Measurements from ENCODE around the gene MRPS18B. TPM values are rescaled to one million over a fixed set of nuclear protein-coding genes. Genes with fewer than 3 reads are reported as not detected.

MRPS18B gene
- total RNA-seq, 1 experiment from 2014 or later, result 112 TPM

DNA sequence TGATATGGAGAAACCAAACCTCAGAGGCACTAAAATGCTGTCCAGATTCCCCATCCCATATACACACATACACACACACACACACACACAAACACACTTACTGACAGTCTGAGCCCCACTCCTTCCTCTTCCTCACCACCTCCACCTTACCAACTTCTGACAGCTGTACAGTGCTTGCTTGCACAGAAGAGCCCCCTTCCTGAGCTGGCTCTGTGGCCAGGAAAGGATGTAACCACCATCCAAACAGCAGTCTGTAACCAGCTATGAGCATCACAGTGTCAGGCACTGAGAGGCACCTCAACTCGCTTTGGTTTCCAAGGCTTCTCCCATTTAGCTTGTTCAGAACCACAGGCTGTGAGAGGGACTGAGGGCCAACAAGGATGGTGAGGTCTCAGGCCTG lies 23.4 kb downstream of the MRPS18B start:
- intact Hi-C loops (cut with micrococcal nuclease), result no loop called here
- Histone ChIP-seq H3K9ac (ENCODE audit: low read length) (no peak overlapping the region), H3K79me2 (ENCODE audit: insufficient read depth, low read length) (no peaks in the 10 kb centered on the region), H3K4me2 (ENCODE audit: low read length) (no peak overlapping the region), H3K9me2 (ENCODE audit: insufficient read depth) (no peaks in the 10 kb centered on the region), H3K4me3 (replicated peaks in 1 of 2; ENCODE audit: low read depth in 1 of 2, low read length in 2 of 2) (no peak overlapping the region), H3K27me3 (ENCODE audit: insufficient read depth, low read length) (no peaks in the 10 kb centered on the region), H2AFZ (ENCODE audit: low read depth, low read length, poor library complexity, severe bottlenecking) (no peak overlapping the region), H3K9me3 (ENCODE audit: control insufficient read depth in 1 of 2, insufficient read depth in 1 of 2, low read depth in 1 of 2, low read length in 2 of 2) (no peaks in the 10 kb centered on the region), H3K4me1 (ENCODE audit: control insufficient read depth in 1 of 2, insufficient read depth in 2 of 2, low read length in 2 of 2) (peaks cover under 1 to 2% of the 10 kb centered on the region in 2 experiments; a peak in 3 of 4 replicates), H3K27ac (ENCODE audit: low read depth, low read length) (no peak overlapping the region), H3K36me3 (ENCODE audit: control insufficient read depth in 1 of 2, insufficient read depth in 2 of 2, low read length in 2 of 2) (peaks cover 13 to 16% of the 10 kb centered on the region in 2 experiments; a peak in 3 of 4 replicates), H4K20me1 (ENCODE audit: insufficient read depth) (no peaks in the 10 kb centered on the region)
- ChIA-PET RAD21 (ENCODE audit: low non-redundant PET in 1 of 2, low total read pairs in 2 of 2, uncharacterized antibody in 2 of 2, unreplicated experiment in 2 of 2) (no interaction called here), POLR2A (no interaction called here), CTCF (no interaction called here)
- no peak for ATAC-seq
- no peak for DNase-seq (ENCODE audit: low read depth, low spot score)
- no TSS peak for BruUV-seq (replicated peaks)
- TF ChIP-seq, protein P1, sequence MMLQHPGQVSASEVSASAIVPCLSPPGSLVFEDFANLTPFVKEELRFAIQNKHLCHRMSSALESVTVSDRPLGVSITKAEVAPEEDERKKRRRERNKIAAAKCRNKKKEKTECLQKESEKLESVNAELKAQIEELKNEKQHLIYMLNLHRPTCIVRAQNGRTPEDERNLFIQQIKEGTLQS (IDR thresholded peaks at IDR 0.05), result no peak
- no peak for TF ChIP-seq SP1 (IDR thresholded peaks at IDR 0.05; ENCODE audit: low read depth)
- TF ChIP-seq ZNF274 (IDR thresholded peaks at IDR 0.05; ENCODE audit: low read depth, low read length), result no peak
- TF ChIP-seq, protein P2, sequence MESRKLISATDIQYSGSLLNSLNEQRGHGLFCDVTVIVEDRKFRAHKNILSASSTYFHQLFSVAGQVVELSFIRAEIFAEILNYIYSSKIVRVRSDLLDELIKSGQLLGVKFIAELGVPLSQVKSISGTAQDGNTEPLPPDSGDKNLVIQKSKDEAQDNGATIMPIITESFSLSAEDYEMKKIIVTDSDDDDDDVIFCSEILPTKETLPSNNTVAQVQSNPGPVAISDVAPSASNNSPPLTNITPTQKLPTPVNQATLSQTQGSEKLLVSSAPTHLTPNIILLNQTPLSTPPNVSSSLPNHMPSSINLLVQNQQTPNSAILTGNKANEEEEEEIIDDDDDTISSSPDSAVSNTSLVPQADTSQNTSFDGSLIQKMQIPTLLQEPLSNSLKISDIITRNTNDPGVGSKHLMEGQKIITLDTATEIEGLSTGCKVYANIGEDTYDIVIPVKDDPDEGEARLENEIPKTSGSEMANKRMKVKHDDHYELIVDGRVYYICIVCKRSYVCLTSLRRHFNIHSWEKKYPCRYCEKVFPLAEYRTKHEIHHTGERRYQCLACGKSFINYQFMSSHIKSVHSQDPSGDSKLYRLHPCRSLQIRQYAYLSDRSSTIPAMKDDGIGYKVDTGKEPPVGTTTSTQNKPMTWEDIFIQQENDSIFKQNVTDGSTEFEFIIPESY (IDR thresholded peaks at IDR 0.05; ENCODE audit: extremely low read depth, insufficient replicate concordance, low read length), result no peak
- TF ChIP-seq, protein P3, sequence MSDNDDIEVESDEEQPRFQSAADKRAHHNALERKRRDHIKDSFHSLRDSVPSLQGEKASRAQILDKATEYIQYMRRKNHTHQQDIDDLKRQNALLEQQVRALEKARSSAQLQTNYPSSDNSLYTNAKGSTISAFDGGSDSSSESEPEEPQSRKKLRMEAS (IDR thresholded peaks at IDR 0.05), result no peak
- no peak for TF ChIP-seq ZFX (IDR thresholded peaks at IDR 0.05)
- no peak for TF ChIP-seq ELF1 (IDR thresholded peaks at IDR 0.05; ENCODE audit: borderline replicate concordance, low read depth)
- TF ChIP-seq SRF (IDR thresholded peaks at IDR 0.05; ENCODE audit: low read depth), result no peak
- no peak for TF ChIP-seq JUND (IDR thresholded peaks at IDR 0.05)
- TF ChIP-seq POLR2A (IDR thresholded peaks at IDR 0.05; ENCODE audit: borderline replicate concordance, extremely low read depth, insufficient read depth, insufficient read length), result no peak
- no peak for TF ChIP-seq CBX3 (IDR thresholded peaks at IDR 0.05; ENCODE audit: low read depth)
- no peak for TF ChIP-seq FOSL1 (IDR thresholded peaks at IDR 0.05; ENCODE audit: low read depth)
- TF ChIP-seq EZH2 (IDR thresholded peaks at IDR 0.05), result no peak
- TF ChIP-seq, protein P4, sequence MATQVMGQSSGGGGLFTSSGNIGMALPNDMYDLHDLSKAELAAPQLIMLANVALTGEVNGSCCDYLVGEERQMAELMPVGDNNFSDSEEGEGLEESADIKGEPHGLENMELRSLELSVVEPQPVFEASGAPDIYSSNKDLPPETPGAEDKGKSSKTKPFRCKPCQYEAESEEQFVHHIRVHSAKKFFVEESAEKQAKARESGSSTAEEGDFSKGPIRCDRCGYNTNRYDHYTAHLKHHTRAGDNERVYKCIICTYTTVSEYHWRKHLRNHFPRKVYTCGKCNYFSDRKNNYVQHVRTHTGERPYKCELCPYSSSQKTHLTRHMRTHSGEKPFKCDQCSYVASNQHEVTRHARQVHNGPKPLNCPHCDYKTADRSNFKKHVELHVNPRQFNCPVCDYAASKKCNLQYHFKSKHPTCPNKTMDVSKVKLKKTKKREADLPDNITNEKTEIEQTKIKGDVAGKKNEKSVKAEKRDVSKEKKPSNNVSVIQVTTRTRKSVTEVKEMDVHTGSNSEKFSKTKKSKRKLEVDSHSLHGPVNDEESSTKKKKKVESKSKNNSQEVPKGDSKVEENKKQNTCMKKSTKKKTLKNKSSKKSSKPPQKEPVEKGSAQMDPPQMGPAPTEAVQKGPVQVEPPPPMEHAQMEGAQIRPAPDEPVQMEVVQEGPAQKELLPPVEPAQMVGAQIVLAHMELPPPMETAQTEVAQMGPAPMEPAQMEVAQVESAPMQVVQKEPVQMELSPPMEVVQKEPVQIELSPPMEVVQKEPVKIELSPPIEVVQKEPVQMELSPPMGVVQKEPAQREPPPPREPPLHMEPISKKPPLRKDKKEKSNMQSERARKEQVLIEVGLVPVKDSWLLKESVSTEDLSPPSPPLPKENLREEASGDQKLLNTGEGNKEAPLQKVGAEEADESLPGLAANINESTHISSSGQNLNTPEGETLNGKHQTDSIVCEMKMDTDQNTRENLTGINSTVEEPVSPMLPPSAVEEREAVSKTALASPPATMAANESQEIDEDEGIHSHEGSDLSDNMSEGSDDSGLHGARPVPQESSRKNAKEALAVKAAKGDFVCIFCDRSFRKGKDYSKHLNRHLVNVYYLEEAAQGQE (IDR thresholded peaks at IDR 0.05; ENCODE audit: low read depth), result no peak
